Hindlimb muscle (tissue), 1 donor: Measurements from ENCODE around the gene GPR39. TPM values are rescaled to one million over a fixed set of nuclear protein-coding genes. Genes with fewer than 3 reads are reported as not detected.

Experiments used
- DNase-seq: peaks from one replicate; pipeline ENCODE4 v3.0.0-alpha.2; 2013
- polyA plus RNA-seq: library from polyadenylated mRNA; unstranded; fragments of 120-200 nt; gene quantifications from one replicate; pipeline ENCODE4 v1.2.1, GENCODE V29; 2013; ENCODE audit not compliant: insufficient read length

The GPR39 gene
- polyA plus RNA-seq, 1 donor: 0.13 TPM

DNA sequence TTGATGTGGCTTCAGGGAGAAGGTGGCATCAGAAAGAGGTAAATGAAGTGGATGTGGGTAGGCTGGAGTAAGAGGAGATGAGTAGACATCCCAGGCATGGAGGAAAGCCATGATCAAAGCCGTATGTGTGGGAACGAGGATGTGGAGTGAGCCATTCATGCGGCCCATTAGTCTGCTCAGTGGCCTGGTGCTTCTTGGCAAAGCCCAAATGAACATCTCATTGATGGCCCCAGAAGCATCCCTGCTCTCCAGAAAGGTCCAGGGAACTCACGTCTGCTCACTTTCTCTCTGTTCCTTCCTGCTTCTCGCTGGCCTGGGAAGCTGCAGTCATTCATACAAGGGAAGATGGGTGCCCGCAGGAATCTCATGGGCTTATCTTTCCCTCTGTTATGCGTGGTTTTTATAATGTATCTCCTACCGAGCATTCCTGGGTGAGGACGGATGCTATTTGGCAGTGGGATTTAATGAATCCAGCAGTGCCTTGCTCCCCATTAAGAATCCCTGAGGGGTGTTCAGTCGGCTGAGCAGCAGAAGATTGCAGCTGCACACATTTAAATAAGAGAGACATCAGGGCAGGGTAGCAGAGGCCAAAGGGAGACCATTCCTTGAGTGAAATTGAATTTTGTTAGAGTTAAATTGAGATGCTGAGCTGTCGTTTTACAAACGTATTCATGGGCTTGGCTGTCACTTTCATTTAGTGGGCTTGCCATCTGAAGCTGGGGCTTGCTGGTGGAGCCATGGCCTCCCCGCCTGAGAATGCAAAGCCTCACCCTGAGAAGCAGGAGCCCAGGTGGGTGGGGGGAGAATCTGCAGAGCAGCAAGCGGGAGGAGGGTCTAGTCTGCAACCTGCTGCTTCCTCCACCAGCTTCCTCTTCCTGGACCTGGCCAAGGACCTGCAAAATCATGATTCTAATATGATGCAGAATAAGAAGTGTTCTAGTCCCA, 188.9 kb downstream of the GPR39 start:
- DNase-seq: no peak

DNA sequence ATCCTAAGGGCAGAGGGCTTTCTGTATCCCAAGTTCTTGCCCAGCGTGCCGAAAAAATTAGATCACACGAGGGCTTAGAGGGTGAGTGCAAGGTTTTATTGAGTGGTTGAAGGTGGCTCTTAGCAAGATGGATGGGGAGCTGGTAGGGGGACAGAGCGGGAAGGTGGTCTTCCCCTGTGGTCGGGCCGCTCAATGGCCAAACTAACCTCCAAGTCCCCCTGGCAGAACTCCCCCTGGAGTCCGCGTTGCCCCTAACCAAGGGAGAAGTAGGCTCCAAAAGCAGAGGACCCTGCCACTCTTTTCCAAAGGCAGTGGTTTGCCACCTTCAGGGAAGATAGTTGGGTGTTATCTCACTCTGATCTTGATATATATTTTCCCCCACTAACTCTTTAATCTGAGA, 190.0 kb downstream of the GPR39 start:
- DNase-seq: no peak

DNA sequence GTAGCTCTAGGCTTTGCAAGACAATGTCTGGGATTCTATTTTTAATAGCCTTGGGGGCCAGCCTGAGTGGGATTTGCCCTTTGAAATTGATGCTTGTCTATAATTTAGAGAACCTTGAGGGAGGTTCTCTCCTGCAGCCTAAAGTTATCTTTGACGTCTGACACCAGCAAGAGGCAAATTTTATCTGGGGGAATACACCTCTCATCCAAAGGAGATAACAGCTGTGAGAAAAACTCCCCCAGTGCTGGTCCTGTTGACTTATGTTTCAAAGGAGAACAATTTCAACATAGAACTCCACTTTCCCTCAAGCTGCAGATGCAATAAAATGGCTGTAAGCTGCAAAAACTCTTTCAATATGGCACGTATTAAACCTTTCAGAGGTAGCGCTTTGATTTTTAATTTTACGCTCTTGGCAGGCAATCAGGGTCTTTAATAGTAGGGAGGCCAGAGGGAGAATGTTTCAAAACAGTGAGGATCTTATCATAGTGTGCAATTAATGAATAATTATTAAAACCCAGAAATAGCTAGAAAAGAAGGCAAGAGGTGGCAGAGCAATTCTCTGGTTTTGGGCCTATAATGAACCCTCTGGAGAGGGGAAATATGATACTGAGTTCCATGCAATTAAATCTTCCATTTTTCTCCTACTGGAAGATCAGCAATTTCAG, 191.0 kb downstream of the GPR39 start:
- DNase-seq: no peak

DNA sequence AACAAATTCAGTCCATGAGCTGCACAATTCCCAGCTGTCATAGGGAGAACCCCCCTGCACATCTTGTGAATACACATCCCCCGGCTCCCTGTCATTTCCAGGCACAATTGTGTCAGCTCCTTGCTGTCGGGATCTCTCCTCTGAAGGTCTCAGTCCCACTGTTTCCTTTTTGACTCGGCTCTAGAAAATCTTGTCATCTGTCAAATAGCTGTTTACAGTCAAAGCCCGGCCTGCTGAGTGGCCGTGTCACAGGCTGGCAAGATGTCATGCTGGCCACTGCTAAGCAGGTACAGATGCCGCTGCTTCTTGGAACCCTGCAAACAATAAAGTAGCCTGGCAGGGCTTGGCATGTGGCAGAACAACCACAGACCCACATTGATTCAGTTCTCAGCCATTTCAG, 191.7 kb downstream of the GPR39 start:
- DNase-seq: no peak

DNA sequence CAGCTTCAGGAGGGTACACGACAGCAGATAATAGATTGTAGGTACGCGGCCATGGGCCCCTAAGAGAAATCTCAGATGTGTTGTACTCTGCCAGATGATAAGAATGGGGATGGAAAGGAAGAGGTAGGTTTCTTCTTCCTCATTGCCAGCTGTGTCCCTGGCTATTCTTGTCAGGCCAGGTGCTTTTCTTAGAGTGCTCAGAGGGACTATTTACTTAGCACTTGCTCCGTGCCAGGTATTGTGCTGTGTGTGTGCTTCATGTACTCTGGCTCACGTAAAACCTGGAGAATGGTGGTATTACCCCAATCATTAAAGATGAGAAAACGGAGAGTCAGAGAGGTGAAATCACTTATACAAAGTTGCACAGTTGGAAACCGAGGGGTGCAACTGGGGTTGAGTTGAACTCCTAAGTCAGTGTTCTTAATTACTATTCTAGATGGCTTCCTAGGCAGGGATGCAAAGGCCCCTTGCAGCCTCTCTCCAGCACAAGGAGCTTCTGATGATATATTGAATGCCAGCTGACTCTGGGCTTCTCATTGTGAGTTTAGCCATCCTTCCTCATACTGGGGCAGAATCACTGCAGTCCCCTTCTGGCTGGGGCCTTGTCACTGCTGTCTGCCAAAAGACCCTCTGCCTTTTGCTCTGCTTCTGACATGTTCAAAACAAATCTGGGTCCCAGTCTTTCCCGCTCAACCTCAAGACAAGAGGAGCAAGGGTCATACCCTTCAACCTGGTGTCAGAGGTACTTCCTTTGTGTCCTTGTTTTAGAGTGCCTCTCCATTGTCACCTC, 192.7 kb downstream of the GPR39 start:
- no peak for DNase-seq

DNA sequence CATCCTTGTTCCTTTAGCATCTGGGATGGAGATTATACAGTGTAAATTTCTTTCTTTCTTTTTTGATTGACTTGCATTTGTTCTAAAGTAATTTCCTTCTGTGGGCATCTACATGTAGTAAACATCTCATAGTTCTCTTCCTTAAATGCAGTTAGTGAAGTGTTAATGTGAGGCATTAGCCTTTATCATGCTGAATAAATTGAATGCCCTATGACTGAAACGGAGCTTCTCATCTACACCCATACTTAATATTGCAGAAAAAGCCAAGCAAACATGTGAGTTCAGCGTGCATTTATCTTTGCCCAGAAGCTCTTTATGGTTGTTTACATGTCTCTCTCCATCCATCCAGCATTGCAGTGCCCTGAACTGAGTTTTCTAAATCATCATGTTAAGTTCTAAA, 195.1 kb downstream of the GPR39 start:
- no peak for DNase-seq

DNA sequence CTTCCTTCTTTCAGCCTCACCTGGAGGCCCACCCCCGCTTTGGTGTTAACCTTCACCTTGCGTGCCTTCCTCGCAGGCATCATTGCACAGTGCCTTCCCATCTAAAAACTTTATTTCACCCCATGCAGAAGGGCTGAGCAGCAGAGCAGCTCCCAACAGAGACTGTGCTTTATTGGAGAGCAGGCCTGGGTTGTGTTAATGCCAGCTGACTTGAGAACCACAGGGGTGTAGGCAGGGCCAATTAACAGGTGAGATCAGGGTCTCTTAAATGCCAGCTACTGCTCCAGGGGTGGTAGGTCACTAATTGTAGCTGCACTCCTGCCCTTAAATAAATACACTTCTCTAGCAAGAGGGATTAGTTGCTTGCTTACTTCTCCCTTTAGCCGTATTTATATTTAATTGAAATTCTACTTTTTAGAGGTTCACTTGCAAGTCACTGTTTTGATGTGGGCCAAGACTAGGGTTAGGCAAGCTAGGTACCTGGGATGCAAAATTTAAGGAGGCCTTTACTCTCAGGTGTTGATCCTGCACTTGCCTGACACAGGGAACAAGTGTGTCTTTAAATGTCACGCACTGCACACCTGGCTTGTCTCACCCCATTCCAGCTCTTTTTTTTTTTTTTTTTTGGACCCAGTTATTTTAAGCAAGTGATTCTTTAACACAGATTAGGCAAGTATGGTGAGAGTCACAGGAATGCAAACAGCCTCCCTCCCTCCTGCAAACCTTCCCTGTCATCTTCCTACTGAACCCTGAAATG, 198.9 kb downstream of the GPR39 start:
- DNase-seq: no peak

DNA sequence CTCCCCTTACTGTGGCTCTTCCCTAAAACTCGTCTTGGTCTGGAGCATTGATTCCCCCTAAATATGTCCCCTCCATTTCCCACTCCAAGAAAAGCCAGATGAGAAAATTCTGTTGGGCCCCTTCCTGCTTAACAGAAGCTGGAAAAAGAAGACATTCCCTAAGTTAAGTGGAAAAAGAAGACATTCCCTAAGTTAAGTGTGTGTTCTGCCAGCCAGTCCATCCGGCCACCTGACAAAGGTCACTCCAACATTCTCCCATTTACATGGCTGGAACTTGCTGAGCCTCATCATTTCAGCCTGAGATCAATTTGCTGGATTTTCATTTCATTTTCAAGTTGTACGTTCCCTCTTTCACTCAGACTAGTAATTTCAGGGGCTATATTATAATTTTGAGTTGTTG, 201.4 kb downstream of the GPR39 start:
- DNase-seq: no peak

DNA sequence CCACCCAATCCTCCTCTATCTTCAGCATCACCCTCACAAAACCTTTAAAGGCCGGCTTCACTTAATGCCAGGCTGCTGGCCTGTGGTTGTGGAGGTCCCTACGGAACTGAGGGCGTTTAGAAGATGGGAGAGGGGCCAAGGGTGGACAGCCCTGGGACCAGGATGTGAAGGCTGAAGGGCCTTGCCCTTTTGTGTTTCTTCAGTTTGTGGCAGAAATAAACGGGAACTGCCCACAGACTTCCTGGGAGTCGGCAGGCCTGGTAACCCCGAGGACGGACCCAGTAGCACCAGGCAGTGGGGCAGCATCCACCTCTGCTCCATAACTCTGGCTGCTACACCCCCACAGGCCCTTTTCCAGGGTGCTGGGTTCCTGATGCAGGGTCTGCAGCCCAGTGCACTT, 202.1 kb downstream of the GPR39 start:
- no peak for DNase-seq

DNA sequence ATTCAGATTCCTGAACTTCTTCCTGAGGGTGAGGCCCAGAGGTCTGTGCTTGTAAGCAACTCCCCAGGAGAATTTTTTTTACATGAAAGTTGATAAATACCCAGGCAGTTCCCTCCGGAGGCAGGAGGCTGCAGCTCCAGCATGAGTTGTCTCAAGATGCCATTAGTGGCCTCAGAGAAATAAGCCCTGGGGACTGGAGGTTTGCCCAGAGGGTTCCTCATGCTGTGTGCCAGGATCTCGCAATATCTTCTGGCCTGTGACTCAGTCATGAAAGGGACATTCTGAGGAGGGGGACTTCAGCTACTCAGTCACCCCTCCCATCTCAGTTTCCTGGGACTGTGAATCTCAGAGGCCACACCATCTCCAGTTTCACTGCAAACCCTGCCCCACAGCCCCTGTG, 203.5 kb downstream of the GPR39 start:
- DNase-seq: no peak

DNA sequence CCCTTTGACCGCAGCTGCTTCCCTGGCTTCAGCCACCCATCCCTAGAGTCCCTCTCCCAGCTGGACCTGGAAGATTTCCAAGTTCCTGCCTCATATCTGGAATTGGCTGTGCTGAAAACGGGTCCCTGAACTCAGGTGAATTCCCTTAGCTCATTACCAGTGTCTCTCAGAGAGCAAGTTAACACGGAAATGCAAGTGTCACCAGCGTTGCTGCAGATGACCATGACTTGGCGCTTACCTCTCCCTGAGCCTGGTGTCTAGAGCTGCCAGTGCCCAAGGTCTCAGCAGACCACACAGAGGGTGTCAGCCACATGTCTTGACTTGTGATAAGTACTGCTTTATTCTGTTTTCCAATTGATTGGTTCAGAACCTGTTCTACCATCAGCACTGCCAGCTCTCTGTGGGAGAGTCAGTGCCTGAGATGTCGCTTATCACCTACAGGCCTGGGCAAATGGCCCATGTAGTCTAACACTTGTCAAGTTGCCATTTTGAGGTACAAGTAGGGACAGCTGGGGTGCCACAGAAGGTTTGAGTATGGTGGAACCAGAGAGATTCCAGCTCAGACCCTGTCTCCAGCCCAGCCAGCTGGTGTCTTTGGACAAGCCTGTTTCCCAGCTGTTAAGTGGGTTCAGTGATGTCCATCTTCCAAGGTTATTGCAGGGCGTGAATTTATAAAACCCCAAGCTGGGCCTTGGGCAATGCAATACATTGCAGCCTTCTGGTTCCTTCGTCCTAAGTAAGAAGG, 204.7 kb downstream of the GPR39 start:
- DNase-seq: no peak

DNA sequence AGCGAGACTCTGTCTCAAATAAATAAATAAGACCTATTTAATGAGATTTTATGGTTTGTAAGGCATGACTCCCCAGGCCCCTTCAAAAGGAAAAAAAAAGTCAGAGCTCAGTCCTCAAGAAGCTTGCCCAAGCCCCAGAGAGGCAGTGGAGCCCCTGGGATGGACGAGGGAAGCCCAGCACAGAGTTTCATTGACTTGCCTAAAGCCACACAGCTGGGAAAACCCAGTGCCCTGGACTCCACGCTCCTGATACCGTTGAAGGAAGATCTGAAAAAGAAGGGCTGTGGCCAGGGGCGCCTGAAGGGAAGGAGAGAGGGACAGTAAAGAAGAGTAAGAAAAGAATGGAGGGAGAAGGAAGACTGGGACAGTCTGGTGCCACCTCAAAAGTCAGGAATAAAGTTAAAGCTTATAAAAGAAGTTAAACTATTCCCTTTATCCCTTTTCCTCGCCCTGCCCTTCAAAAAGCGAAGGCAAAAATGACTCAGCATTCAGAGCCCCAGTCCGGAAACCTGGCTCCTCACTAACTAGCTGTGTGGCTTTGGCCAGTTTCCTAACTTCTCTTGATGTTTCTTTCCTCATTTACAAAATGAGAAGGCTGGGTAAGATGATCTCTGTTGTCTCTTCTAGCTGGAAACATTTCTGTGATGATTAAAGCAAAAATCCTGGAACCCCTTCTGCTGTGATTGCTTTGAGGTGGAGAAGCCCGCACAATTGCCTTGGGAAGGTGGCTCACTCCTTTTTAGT, 206.7 kb downstream of the GPR39 start:
- peak; percentile 47 for DNase-seq

DNA sequence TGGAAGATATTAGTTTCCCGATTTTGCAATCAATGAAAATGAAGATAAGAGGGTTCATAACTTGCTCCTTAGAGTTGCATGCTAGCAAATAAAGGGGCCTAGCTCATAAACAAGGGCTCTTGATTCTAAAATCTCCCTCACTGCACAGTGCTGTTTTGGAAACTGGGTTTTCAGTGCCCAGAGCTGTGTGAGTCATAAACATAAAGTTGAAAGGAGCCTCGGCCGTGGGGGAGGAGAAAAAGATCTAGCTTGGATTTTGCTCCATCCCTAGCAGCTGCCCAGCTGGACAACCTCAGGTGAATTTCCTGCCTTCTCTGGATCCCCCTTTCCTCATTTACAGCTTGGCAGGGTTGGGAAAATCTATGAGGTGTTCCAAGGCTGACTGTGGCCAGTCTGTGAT, 210.9 kb downstream of the GPR39 start:
- no peak for DNase-seq

DNA sequence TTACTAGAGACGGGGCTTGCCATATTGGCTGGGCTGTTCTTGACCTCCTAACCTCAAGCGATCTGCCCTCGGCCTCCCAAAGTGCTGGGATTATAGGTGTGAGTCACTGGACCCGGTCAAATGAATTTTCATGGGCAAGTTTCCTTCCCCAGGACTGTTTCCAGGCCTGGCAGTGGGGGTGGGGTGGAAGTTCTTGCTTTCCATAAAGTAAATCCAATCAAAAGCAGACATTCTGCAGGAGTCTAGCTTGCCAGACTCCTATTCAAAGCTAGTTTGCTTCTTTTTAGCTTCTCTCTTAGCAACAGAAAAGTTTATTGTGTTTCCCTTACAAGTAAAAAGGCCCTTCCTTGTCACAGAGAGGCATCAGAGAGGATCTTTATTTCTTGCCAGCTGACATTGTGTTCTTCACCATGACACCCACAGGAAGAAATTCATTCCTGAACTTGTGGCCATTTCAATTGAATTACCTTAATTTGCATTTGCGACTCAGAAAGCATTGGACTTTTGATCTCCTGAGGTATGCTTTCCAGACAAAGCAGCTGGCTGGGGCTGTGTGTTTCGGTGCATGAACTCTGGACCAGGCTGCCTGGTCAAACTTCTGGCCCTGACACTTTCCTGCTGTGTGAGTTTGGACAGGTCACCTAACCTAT, 215.5 kb downstream of the GPR39 start:
- peak; percentile 24 for DNase-seq

DNA sequence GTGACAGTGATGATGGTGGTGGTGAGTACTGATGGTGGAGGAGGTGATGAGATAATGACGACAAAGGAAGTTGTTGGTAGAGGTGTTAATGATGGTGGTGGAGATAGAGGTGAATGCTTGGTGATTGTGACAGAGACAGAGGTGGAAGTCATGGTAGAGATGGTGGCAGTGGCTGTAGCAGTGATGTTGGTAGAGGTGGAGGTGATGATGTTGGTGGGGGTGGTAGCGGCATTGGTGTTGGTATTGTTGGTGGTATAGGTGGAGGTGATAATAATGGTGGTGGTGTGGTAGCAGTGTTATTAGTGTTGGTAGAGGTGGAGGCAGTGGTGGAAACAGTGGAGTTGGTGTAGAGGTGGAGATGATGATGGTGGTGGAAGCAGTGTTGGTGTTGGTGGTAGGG, 217.0 kb downstream of the GPR39 start:
- no peak for DNase-seq

DNA sequence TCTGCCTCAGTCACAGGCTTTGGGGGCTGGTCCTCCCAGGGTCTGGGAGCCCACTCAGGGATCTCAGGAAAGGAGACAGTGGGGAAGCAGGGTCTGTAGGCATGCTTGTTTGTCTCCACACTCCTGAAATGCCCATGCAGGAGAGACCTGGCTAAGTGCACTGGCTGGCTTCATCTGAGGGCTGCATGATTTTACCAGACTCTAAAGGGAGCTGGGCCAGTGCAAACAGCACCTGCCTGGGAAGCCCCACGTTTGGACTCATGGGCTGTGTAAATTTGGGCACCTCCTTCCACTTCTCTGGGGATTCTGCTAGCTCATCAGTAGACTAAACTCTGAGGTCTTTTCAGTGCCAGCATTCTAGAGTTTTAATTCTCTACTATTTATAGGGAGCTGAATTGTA, 219.7 kb downstream of the GPR39 start:
- no peak for DNase-seq

DNA sequence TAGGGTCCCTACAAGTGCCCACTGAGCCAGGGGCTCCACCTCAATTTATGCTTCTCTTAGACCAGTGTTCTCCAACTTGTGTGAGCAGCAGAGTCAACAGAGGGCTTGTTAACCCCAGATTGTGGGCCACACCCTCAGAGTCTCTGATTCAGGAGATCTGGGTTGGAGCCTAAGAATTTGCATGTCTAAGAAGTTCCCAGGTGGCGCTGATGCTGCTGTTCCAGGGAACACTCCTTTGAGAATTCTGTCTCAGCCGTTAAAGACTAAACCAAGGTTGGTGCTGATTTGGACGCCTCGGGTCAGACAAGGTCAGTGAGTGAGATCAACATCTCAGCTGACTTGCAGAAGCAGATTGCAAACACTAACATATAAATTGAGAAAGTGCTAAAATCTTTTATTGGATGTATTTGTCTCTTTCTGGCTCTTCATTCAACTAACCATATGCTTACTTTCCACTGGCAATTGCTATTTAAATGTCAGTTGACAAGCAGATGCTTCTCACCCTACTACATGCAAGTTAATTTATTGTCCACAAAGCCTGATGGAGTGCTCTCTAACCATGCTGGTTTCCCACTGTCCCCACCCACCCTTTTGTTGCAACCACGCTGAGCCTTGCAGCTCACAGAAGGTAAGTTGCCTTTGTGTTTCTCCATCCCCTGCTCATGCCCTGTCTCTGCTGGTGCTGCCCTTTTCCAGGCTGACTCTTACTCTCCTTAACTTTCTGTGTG, 221.9 kb downstream of the GPR39 start:
- DNase-seq: no peak

DNA sequence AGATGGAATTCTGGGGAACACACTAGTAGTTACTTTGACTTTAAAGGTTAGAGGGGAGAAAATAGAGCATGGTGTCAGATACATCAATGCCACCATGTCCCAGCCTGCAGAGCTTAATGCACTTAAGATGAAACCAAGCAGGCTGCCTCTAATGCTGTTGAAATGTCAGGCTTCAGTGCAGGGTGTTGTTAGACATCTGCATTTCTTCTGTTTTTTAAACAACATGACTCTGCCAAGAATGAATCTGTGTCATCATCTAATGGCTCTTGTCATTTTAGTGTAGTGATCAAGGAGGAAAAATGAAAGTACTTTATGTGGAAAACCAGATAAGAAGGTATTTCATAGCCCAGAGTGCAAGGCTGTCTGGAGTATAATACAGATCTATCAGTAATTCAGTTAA, 223.5 kb downstream of the GPR39 start:
- no peak for DNase-seq

DNA sequence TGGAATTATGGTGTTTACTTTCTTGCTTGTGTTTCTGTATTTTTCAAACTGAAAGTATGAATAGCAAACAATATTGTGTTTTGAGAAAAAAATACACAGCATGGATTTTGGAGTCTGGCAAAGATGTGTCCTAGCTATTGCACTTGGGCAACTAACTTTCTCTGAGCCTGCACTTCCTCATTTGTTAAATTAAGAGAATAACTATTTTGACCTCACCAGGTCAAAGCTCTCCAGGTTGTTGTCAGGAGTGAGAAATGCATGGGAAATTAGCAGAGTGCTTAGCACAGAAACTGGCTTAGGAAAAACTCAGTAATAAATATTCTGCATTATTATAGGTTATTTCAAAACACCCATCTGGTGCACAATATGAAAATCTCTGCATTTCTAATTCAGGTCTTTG, 225.2 kb downstream of the GPR39 start:
- DNase-seq: no peak

DNA sequence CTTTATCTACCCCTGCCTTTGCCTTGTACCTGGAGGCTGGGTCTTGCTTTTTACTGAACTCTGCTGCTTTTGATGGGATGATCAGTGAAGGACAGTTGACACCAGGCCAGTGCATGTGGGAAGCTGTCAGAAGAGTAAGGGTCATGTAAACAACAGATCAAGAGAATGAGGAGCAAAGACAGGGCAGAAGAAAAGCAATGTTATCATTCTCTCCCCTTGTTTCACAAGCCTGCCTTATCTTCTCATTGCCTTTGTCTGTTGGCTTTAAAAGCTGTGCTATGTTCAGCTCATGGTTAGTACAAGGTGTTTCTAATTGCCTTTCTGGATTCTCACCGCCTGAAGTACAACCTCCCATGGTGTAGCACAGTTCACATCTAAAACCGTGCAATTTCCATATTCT, 225.8 kb downstream of the GPR39 start:
- no peak for DNase-seq
